Measurements from ENCODE around the gene ZNF490.

DNA sequence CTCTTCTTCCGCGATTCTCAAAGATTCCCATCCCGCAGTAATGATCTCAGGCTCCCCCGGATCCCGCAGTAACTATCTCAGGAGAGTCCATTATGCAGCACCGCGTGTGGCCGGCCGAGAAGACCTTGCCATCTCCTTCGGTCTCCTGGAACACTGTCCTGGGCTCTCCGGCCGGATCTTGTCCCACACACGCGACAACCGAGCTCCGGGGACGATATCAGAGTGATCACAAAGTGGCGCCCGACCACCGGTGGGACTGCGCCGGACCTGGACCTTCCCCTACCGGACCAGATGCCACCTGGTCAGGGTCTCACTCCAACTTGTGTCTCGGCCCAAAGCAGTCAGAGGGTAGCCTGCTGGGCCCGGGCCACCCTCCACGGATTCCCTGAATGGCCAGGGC lies 31.9 kb upstream of the ZNF490 start:
- no peak for TF ChIP-seq POLR2A (IDR thresholded peaks at IDR 0.05; ENCODE audit: low read depth, low read length)
- no peak for TF ChIP-seq POLR2AphosphoS5 (IDR thresholded peaks at IDR 0.05; ENCODE audit: low read depth, low read length)

Data from GM12892 (cell line).